NOMO-1 (cell line): ENCODE data around the gene ARL8B.

Experiments used
- DNase-seq, 2 experiments: peaks; one replicate each; lab custom pipeline; 2025; ENCODE audit not compliant: unreplicated experiment in 2 of 2; lab: John Stamatoyannopoulos, UW

Gene ARL8B

DNA sequence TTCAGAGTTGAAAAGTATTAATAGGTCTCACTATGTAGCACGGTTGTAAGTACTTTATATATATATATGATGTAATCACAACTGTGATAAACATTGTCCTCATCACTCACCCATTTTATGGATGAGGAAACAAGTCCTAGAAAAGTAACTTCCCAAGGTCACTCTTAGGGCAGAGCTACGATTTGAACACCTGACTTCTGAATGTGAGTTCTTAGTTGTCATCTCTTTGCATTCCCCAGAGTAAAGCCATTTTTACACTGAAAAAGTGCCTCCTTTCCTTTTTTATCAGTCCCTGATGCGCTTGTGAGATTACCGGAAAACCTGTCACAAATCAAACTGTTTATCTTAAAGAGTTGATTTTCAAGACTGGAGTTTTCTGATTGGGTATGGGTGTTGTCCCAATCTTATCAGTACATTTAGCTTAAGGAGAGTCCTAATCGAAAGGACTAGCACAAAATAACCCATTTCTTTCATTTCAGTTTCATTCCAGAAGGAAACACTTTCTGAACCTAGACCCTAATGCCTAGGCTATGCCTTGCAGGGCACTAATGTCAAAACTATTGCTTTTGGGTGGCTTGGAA is 63.1 kb downstream of the ARL8B start:
- DNase-seq, result no peak

GRCh38 chr3:5186089-5186857 is 64.2 kb downstream of the ARL8B start:
- DNase-seq, result peak; percentile 84 to 98

DNA sequence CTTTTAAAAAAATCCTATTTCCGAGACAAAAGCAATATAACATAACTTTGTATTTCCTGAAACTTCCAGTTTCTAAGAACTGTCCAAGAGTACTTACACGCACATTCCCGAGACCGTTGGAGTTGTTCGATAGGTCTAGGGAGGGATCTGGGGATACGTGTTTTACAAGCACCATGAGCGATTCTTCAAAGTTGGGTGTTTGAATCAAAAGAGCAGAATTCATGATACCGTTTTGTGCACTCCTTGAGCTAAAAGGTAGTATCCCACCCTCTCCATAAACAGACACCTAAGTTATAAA is 64.7 kb downstream of the ARL8B start:
- peak in 1 of 2 experiments; percentile 58 for DNase-seq

GRCh38 chr3:5187156-5187919 is 65.2 kb downstream of the ARL8B start, which contains the start of gene EDEM1:
EDEM1 (plus strand) TSS chr3:5187707; CDS start chr3:5187806, 99 bp downstream.
- DNase-seq, result peak; percentile 94 to 96

DNA sequence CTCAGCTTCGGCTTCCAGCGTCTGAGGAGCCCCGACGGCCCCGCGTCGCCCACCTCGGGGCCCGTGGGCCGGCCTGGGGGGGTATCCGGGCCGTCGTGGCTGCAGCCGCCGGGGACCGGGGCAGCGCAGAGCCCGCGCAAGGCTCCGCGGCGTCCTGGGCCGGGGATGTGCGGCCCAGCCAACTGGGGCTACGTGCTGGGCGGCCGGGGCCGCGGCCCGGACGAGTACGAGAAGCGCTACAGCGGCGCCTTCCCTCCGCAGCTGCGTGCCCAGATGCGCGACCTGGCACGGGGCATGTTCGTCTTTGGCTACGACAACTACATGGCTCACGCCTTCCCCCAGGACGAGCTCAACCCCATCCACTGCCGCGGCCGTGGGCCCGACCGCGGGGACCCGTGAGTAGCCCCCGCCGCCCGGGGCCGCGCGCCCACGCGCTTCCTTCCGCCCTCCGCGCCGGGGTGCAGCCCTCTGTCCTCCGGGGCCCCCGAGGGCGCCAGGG is 65.9 kb downstream of the ARL8B start:
- peak in 1 of 2 experiments; percentile 10 for DNase-seq

DNA sequence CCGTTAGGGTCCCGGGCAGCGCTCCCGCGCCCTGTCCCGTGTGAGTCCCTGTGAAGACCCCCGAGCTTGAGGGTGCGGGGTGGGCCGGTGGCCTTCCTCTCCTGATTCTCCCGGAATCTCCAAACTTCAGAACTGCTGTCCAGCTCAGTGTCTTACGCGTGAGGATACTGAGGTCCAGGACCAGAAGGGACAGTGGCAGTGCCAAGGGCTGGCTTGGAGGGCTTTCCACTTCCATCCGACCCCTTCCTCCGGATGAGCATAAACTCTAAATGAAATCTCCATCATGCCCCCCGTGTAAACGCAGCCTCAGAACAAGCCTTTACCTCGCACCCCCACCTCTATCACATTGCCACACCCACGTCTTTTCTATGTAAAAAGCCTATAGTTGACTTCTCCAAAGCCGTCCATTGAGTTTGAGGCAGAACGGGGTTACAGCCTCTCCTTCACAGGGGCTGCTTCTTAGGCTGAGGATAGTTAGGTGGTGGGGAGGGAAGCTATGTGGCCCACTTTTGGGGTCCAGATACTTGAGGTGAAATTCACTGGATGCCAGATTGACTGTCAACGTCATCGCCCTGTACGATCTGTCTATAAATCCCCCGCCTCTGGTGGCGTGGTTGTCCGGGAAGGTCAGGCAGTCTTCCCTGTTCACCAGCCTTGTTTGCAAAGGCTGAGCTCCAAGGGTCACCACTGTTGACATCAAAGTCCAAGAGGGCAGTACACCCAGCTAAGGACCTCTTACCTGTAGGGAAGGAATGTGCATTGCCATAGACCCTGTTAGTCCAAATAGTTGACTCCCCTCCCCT is 66.5 kb downstream of the ARL8B start:
- DNase-seq, result peak; percentile 73 to 78

- DNase-seq, result no peak
Observed at GRCh38 chr3:5190147-5190791, 68.2 kb downstream of the ARL8B start.

- no peak for DNase-seq
Observed at GRCh38 chr3:5191555-5192304, 69.6 kb downstream of the ARL8B start.

DNA sequence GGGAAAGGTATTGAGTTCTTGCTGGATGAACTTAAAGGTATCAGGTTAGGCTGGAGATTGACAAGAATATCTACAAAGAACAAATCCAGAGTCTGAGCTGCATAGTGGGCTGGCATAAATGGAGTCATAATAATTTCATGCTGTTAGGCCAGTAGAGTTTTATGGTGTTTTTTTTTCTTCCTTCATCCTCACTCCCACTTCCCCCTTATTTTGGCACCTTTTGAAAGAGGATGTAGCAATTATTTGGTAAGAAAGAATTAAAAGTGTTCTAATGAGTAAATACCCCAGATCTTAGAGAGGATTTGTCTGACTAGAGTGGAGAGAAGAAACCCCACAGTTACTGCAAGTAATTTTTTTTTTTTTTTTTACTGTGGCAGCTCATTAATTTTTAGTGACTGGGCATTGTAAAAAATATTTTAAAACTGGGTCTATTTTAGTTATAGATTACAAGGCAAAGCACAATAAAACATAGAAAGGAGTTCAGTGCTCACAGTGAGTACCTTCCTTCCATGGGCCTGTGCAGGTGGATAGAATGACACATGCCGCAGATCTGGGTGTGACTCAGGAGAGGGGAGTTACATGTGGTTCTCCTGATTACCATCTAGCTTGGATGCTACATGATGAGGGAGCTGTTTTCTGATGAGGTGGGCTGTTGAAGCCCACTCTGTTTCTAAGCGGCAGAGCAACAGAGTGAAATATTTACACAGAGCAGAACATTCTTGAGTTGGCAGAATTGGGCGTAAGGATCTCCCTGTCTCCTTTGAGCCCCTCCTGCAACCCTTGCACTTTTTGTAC is 70.7 kb downstream of the ARL8B start:
- peak; percentile 42 to 79 for DNase-seq

GRCh38 chr3:5194341-5194740 is 72.2 kb downstream of the ARL8B start:
- no peak for DNase-seq

GRCh38 chr3:5194801-5195509 is 72.9 kb downstream of the ARL8B start:
- peak; percentile 14 to 80 for DNase-seq

- DNase-seq, result peak; percentile 36 to 67
Observed at GRCh38 chr3:5195605-5196004, 73.5 kb downstream of the ARL8B start.

GRCh38 chr3:5197022-5197421 is 74.9 kb downstream of the ARL8B start:
- DNase-seq, result no peak

GRCh38 chr3:5197470-5198312 is 75.6 kb downstream of the ARL8B start:
- DNase-seq, result peak; percentile 61 to 97

- no peak for DNase-seq
Observed at GRCh38 chr3:5198313-5198677, 76.2 kb downstream of the ARL8B start.

DNA sequence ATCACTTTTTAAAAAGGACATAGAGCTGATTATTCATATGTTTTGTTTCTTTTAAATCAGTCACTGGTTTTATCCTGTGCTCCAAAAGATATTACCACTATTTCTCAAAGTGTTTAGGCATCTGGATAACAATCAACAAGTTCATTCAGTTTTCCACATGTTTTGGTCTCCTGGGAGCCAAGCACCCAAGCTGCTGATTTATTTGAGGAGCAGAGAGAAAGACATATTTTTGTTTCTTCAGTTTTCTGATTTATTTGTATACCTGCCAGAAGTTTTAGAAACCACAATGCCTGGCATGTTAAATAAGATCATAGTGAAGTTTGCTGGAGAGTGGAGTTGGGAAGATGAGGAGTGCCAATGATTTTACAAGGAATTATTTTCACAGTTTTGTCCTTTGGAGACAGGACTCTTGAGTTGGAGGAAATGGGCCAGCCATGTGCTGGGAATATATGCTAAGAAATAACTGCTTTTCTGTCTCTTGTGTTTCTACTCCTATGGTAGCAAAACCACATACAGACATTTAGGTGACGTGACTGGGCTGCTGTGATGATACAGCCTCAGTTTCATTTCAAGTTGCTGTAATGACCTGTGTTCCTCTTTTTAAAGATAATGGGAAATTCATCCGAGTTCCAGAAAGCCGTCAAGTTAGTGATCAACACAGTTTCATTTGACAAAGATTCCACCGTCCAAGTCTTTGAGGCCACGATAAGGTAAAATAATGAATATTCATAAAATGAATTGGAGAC is 77.1 kb downstream of the ARL8B start:
- DNase-seq, result peak; percentile 58 to 92

- DNase-seq, result no peak
Observed at GRCh38 chr3:5201536-5201935, 79.4 kb downstream of the ARL8B start.
